Measurements from ENCODE around the gene UBALD1.

The UBALD1 gene

DNA sequence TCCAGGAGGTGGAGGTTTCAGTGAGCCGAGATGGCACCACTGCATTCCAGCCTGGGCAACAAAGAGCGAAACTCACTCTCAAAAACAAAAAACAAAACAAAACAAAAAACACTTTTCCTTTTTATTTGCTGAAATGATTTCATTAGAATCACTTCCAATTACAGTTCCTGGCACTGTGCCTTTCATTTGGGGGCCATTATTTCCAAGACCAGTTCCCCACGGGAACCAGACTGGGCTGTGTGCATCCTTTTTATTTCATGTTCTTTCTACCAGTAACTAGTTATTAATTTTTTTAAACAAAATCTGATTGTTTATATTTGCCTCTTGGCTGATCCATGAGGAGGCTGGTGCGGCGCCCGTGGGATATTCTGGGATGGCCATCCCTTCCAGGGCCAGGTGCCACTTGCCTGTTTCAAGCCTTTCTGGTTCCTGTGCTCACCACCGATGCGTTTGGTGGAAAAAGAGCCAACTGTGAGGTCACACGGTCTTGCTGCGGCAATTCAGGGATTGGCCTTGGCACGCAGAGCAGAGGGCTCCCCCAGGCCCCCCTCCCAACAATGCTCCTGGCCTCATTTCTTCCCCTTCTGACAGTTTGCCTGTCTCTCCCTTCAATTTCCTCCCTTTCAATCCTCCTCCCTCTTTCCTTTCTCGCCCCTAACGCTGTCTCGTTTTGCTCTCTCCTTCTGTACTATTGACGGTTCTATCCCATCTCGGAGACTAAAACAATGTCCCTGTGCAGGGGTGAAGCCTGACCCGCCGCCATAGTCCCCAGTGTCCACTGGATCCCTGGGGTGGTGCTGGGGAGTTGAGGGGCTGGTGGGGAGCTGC lies 13.4 kb downstream of the UBALD1 start:
- TF ChIP-seq SNAI2 (CRISPR knock-in tag; IDR thresholded peaks at IDR 0.05) (no peak), OSR1 (CRISPR knock-in tag; IDR thresholded peaks at IDR 0.05) (no peak), ZNF70 (CRISPR knock-in tag; IDR thresholded peaks at IDR 0.05) (no peak), ZNF8 (CRISPR knock-in tag; IDR thresholded peaks at IDR 0.05) (no peak), BACH2 (CRISPR knock-in tag; IDR thresholded peaks at IDR 0.05; ENCODE audit: borderline replicate concordance) (no peak), ZFP3 (CRISPR knock-in tag; IDR thresholded peaks at IDR 0.05) (no peak), ISL1 (CRISPR knock-in tag; IDR thresholded peaks at IDR 0.05) (no peak)
- TF ChIP-seq, protein P1, sequence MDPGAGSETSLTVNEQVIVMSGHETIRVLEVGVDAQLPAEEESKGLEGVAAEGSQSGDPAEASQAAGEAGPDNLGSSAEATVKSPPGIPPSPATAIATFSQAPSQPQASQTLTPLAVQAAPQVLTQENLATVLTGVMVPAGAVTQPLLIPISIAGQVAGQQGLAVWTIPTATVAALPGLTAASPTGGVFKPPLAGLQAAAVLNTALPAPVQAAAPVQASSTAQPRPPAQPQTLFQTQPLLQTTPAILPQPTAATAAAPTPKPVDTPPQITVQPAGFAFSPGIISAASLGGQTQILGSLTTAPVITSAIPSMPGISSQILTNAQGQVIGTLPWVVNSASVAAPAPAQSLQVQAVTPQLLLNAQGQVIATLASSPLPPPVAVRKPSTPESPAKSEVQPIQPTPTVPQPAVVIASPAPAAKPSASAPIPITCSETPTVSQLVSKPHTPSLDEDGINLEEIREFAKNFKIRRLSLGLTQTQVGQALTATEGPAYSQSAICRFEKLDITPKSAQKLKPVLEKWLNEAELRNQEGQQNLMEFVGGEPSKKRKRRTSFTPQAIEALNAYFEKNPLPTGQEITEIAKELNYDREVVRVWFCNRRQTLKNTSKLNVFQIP (CRISPR knock-in tag; IDR thresholded peaks at IDR 0.05; ENCODE audit: borderline replicate concordance, low read depth): no peak
- ATAC-seq: no peak

DNA sequence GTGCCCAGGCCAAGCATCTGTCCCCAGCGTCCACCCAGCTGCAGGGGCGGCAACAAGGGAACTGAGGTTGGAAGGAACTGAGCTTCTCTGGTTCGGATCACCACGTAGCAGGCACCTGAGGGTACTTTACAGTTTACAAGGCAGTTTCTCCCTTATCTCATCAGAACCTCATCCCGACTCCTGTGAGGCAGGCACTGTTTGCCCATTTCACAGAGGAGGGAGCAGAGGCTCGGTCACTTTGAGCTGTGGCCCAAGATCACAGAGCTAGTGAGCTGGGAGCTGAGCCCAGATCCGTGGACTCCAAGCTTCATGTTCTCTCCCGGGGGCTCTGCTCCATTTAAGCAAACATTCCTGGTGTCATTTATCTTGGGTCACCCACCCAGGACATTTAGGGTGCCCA lies 15.1 kb downstream of the UBALD1 start:
- ATAC-seq: no peak
- TF ChIP-seq, protein P2, sequence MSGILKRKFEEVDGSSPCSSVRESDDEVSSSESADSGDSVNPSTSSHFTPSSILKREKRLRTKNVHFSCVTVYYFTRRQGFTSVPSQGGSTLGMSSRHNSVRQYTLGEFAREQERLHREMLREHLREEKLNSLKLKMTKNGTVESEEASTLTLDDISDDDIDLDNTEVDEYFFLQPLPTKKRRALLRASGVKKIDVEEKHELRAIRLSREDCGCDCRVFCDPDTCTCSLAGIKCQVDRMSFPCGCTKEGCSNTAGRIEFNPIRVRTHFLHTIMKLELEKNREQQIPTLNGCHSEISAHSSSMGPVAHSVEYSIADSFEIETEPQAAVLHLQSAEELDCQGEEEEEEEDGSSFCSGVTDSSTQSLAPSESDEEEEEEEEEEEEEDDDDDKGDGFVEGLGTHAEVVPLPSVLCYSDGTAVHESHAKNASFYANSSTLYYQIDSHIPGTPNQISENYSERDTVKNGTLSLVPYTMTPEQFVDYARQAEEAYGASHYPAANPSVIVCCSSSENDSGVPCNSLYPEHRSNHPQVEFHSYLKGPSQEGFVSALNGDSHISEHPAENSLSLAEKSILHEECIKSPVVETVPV (CRISPR knock-in tag; IDR thresholded peaks at IDR 0.05): no peak
- TF ChIP-seq BACH2 (CRISPR knock-in tag; IDR thresholded peaks at IDR 0.05; ENCODE audit: borderline replicate concordance): no peak

DNA sequence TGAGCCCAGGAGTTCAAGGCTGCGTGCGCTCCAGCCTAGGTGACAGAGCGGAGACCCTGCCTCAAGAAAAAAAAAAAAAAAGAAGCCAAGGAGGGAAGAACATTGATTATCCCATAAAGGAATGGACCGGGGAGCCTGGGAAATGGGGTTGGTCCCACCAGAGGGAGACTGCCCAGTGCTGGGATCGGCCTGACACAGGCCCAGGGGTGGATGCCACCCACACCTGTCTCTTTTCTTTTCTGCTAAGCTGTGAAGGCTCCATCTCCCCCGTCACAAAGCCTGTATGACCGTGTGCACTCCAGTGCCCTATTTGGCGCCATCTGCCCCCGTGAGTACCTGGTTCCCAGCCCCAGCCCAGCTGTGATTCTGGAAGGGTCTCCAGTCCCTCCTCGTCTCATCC lies 15.7 kb downstream of the UBALD1 start:
- ATAC-seq: no peak
- TF ChIP-seq ZNF8 (CRISPR knock-in tag; IDR thresholded peaks at IDR 0.05) (no peak), ZFP30 (CRISPR knock-in tag; IDR thresholded peaks at IDR 0.05) (no peak), PPARA (CRISPR knock-in tag; IDR thresholded peaks at IDR 0.05; ENCODE audit: borderline replicate concordance) (no peak), TOX (CRISPR knock-in tag; IDR thresholded peaks at IDR 0.05; ENCODE audit: borderline replicate concordance) (no peak), SNAI2 (CRISPR knock-in tag; IDR thresholded peaks at IDR 0.05) (no peak), GLIS3 (CRISPR knock-in tag; IDR thresholded peaks at IDR 0.05) (no peak), BACH2 (CRISPR knock-in tag; IDR thresholded peaks at IDR 0.05; ENCODE audit: borderline replicate concordance) (no peak), ESRRG (CRISPR knock-in tag; IDR thresholded peaks at IDR 0.05) (no peak), TCF4 (CRISPR knock-in tag; IDR thresholded peaks at IDR 0.05; ENCODE audit: borderline replicate concordance) (no peak), ZC3H10 (CRISPR knock-in tag; IDR thresholded peaks at IDR 0.05) (no peak), ARNTL (CRISPR knock-in tag; IDR thresholded peaks at IDR 0.05; ENCODE audit: borderline replicate concordance, low read depth) (no peak), ZNF565 (CRISPR knock-in tag; conservative IDR thresholded peaks at IDR 0.05; ENCODE audit: low read depth) (no peak)
- TF ChIP-seq, protein P3, sequence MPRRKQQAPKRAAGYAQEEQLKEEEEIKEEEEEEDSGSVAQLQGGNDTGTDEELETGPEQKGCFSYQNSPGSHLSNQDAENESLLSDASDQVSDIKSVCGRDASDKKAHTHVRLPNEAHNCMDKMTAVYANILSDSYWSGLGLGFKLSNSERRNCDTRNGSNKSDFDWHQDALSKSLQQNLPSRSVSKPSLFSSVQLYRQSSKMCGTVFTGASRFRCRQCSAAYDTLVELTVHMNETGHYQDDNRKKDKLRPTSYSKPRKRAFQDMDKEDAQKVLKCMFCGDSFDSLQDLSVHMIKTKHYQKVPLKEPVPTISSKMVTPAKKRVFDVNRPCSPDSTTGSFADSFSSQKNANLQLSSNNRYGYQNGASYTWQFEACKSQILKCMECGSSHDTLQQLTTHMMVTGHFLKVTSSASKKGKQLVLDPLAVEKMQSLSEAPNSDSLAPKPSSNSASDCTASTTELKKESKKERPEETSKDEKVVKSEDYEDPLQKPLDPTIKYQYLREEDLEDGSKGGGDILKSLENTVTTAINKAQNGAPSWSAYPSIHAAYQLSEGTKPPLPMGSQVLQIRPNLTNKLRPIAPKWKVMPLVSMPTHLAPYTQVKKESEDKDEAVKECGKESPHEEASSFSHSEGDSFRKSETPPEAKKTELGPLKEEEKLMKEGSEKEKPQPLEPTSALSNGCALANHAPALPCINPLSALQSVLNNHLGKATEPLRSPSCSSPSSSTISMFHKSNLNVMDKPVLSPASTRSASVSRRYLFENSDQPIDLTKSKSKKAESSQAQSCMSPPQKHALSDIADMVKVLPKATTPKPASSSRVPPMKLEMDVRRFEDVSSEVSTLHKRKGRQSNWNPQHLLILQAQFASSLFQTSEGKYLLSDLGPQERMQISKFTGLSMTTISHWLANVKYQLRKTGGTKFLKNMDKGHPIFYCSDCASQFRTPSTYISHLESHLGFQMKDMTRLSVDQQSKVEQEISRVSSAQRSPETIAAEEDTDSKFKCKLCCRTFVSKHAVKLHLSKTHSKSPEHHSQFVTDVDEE (CRISPR knock-in tag; IDR thresholded peaks at IDR 0.05): no peak
- TF ChIP-seq, protein P1 (CRISPR knock-in tag; IDR thresholded peaks at IDR 0.05; ENCODE audit: borderline replicate concordance, low read depth): no peak
- TF ChIP-seq, protein P4, sequence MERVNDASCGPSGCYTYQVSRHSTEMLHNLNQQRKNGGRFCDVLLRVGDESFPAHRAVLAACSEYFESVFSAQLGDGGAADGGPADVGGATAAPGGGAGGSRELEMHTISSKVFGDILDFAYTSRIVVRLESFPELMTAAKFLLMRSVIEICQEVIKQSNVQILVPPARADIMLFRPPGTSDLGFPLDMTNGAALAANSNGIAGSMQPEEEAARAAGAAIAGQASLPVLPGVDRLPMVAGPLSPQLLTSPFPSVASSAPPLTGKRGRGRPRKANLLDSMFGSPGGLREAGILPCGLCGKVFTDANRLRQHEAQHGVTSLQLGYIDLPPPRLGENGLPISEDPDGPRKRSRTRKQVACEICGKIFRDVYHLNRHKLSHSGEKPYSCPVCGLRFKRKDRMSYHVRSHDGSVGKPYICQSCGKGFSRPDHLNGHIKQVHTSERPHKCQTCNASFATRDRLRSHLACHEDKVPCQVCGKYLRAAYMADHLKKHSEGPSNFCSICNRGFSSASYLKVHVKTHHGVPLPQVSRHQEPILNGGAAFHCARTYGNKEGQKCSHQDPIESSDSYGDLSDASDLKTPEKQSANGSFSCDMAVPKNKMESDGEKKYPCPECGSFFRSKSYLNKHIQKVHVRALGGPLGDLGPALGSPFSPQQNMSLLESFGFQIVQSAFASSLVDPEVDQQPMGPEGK (CRISPR knock-in tag; IDR thresholded peaks at IDR 0.05; ENCODE audit: borderline replicate concordance): no peak
- TF ChIP-seq, protein P2 (CRISPR knock-in tag; IDR thresholded peaks at IDR 0.05): no peak
